Ishikawa (cell line): Measurements from ENCODE around the gene TMEM14A.

Source experiments
- CEBPB ChIP-seq: IDR thresholded peaks from 2 replicates; pipeline ENCODE4 v1.6.1; 2012
- CREB1 ChIP-seq: IDR thresholded peaks from 2 replicates; pipeline ENCODE4 v1.6.1; 2012; ENCODE audit warnings: low read depth
- EGR1 ChIP-seq: IDR thresholded peaks from 2 replicates; pipeline ENCODE4 v1.6.1; 2012
- EP300 ChIP-seq: IDR thresholded peaks from 2 replicates; pipeline ENCODE4 v1.6.1; 2012; ENCODE audit warnings: borderline replicate concordance
- FOXM1 ChIP-seq: IDR thresholded peaks from 2 replicates; pipeline ENCODE4 v1.6.1; 2012; ENCODE audit warnings: low read depth, borderline replicate concordance
- MAX ChIP-seq: IDR thresholded peaks from 2 replicates; pipeline ENCODE4 v1.6.1; 2012
- NFIC ChIP-seq: IDR thresholded peaks from 2 replicates; pipeline ENCODE4 v1.6.1; 2012
- RAD21 ChIP-seq: IDR thresholded peaks from 2 replicates; pipeline ENCODE4 v1.6.1; 2012; ENCODE audit warnings: low read depth
- REST ChIP-seq: IDR thresholded peaks from 2 replicates; pipeline ENCODE4 v1.6.1; 2012; ENCODE audit warnings: low read depth, mild to moderate bottlenecking
- TAF1 ChIP-seq: IDR thresholded peaks from 2 replicates; pipeline ENCODE4 v1.6.1; 2012; ENCODE audit warnings: low read depth, mild to moderate bottlenecking
- TCF12 ChIP-seq: IDR thresholded peaks from 2 replicates; pipeline ENCODE4 v1.6.1; 2012; ENCODE audit warnings: low read depth
- TEAD4 ChIP-seq: IDR thresholded peaks from 2 replicates; pipeline ENCODE4 v1.6.1; 2012
- USF1 ChIP-seq: IDR thresholded peaks from 2 replicates; pipeline ENCODE4 v1.6.1; 2012
- YY1 ChIP-seq: IDR thresholded peaks from 2 replicates; pipeline ENCODE4 v1.6.1; 2012; ENCODE audit warnings: low read depth
- ZBTB7A ChIP-seq: IDR thresholded peaks from 2 replicates; pipeline ENCODE4 v1.6.1; 2012; ENCODE audit warnings: low read depth

TMEM14A gene

GRCh38 chr6:52634211-52634610 is 36.7 kb upstream of the TMEM14A start:
- no peak for TF ChIP-seq FOXM1

- TF ChIP-seq USF1 (no peak), FOXM1 (no peak), NFIC (no peak), CREB1 (no peak), EP300 (no peak), YY1 (no peak), ZBTB7A (no peak), TAF1 (no peak), CEBPB (no peak), RAD21 (no peak), TCF12 (no peak), REST (no peak)
These were observed 35.8 kb upstream of the TMEM14A start for GRCh38 chr6:52635049-52635577.

GRCh38 chr6:52636830-52637229 is 34.1 kb upstream of the TMEM14A start:
- TF ChIP-seq USF1 (no peak), NFIC (no peak), TAF1 (no peak), MAX (no peak), EP300 (no peak), CEBPB (no peak), ZBTB7A (no peak), EGR1 (no peak), TEAD4 (no peak), RAD21 (no peak), CREB1 (no peak), REST (no peak), FOXM1 (no peak), TCF12 (no peak)

- no peak for TF ChIP-seq EGR1
- TF ChIP-seq RAD21: no peak
- TF ChIP-seq CREB1: no peak
- TF ChIP-seq FOXM1: no peak
- no peak for TF ChIP-seq ZBTB7A
- TF ChIP-seq MAX: no peak
- no peak for TF ChIP-seq TEAD4
- TF ChIP-seq TAF1: no peak
- no peak for TF ChIP-seq CEBPB
These were observed 31.4 kb upstream of the TMEM14A start for GRCh38 chr6:52639493-52639892.

- no peak for TF ChIP-seq CEBPB
- no peak for TF ChIP-seq USF1
- no peak for TF ChIP-seq NFIC
- no peak for TF ChIP-seq EP300
- TF ChIP-seq EGR1: no peak
- TF ChIP-seq TCF12: no peak
- TF ChIP-seq RAD21: no peak
These were observed 30.7 kb upstream of the TMEM14A start for GRCh38 chr6:52640170-52640569.

GRCh38 chr6:52640916-52641315 is 30.0 kb upstream of the TMEM14A start:
- TF ChIP-seq TCF12 (no peak), YY1 (no peak), FOXM1 (no peak), USF1 (no peak), EGR1 (no peak), TEAD4 (no peak), EP300 (no peak), ZBTB7A (no peak), CEBPB (no peak)
